Activated T-cell treated with anti-CD3 and anti-CD28 coated beads, Interleukin-2, amount 50 U/mL, for 1 hour (primary cell): ENCODE data around the gene ATP6AP1.
A peak's percentile ranks its signal among the peaks of the same experiment; 100 is the strongest.

Experiments used
- DNase-seq: peaks from one replicate; pipeline ENCODE4 v3.0.0-alpha.2; 2020

ATP6AP1 gene

GRCh38 chrX:154431341-154431740, 2.9 kb downstream of the ATP6AP1 start:
- no peak for DNase-seq

GRCh38 chrX:154432210-154432609, 3.7 kb downstream of the ATP6AP1 start:
- no peak for DNase-seq

DNA sequence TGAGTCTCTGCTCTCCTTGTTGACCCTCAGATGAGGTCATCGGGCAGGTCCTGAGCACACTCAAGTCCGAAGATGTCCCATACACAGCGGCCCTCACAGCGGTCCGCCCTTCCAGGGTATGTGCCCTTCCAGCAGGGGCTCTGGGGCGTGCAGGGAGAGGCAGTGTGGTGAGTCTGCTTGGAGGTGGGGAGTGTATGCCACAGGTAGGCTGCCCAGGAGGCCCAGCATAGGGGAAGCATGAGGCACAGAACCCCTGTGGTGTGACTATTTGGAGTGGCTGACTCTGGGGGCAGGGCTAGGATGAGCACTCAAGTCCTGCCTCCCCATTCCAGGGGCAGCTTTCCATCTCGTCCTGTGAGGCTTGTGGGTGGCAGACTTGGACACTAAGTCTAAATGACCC, 5.1 kb downstream of the ATP6AP1 start:
- DNase-seq, result no peak

DNA sequence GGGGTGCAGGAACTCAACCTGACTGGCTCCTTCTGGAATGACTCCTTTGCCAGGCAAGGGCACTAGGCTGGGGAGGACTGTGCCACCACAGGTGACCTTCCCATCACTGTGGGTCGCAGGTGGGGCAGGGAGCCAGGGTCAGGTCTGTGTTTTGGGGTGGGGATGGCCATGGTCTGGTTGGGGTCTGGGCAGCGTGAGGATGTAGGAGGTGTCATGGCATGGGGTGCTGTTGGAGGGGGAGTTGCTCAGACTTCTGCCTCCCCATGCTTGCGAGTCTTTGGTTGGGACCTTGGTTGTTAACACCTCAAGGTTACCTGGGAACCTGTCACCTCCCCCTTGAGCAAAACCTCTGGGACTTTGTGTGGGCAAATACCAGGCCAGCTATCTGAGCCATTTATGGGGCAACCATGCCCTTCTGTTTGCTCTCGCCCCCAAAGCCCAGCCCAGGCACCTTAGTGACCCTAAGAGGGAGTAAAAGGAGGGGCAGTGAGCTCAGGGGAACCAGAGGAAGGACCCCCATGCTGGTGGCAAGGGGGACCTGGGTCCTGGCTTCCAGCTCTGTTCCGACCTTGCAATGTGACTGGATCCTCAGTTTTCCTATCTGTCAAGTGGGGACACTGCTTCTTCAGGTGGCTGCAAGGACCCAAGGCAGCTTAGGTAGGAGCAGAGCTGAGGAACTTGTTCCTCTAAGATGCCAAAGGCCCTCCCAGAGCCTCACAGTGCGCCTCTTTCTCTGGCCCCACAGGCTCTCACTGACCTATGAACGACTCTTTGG, 6.1 kb downstream of the ATP6AP1 start:
- no peak for DNase-seq

DNA sequence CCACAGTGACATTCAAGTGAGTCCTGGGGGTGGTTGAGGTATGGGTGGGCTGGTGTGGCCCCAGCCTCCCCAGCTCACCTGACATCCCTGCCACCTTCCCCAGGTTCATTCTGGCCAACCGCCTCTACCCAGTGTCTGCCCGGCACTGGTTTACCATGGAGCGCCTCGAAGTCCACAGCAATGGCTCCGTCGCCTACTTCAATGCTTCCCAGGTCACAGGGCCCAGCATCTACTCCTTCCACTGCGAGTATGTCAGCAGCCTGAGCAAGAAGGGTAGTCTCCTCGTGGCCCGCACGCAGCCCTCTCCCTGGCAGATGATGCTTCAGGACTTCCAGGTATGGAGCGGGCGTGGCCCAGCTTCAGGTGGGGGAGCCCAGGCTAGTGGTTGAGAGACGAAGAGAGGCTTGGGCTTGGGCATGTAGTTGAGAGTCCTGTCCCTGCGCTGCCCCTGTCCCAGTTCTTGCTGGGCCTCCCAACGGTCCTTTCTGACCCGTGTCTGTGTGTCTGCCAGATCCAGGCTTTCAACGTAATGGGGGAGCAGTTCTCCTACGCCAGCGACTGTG, 6.8 kb downstream of the ATP6AP1 start:
- DNase-seq, result no peak

GRCh38 chrX:154436374-154436982, 8.0 kb downstream of the ATP6AP1 start:
- peak; percentile 67 for DNase-seq

- no peak for DNase-seq
These were observed 8.7 kb downstream of the ATP6AP1 start, which contains the start of gene GDI1 for GRCh38 chrX:154436983-154437752. Gene GDI1 (plus strand): TSS chrX:154437154. CDS start chrX:154437255, 101 bp downstream.

GRCh38 chrX:154437971-154438893, 9.8 kb downstream of the ATP6AP1 start:
- no peak for DNase-seq

DNA sequence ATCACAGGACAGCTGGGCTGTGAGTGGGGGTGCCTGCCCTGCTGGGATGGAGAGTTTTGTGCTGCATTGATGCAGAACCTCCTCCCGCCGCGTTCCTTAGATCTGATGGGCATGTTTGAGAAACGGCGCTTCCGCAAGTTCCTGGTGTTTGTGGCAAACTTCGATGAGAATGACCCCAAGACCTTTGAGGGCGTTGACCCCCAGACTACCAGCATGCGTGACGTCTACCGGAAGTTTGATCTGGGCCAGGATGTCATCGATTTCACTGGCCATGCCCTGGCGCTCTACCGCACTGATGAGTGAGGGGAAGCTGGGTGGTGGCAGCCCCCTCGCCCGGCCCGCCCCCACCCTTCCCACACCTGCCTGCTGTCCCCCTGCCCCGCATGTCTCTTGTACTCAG, 11.4 kb downstream of the ATP6AP1 start:
- no peak for DNase-seq

DNA sequence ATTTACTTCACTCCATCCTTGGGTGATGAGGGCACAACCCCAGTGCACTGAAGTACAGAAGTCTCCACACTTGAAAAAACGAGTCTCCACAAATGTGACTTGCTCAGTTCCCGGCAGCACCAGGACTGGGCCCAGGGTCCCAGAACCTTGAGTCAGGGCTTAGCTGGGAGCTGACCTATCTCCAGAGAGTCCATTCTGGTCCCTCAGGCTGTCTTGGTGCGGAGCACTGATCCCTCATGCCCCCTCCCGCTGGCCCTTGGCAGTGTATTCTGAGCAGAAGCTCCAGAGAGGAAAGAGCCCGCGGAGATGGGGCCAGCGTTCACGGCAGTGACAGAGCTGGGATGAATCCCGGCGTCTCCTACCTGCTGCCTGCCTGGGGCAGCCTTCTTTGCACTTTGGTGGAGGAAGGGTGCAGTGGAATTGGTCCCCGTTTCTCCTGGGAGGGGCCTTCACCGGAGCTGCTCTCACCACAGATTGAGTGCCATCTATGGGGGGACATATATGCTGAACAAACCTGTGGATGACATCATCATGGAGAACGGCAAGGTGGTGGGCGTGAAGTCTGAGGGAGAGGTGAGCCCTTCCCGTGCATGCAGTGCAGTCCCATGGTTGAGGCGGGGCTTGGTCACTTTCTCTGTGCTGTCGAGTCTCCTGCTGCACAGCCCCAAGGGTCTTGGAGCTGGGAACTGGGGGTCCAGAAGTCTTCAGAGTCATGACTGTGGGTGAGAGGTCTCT, 12.3 kb downstream of the ATP6AP1 start:
- DNase-seq, result no peak

DNA sequence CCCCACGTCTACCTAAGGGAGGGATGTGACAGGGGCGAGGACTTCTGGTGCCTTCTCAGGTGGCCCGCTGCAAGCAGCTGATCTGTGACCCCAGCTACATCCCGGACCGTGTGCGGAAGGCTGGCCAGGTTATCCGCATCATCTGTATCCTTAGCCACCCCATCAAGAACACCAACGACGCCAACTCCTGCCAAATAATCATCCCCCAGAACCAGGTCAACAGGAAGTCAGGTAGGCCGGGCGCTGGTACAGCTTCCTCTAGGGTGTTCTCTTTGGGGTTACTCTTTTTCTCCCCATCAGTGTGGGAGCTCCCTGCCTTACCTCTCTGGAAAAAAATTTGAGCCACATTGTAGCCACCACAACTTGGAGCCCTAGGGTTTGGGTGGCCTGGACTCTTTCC, 13.1 kb downstream of the ATP6AP1 start:
- no peak for DNase-seq

DNA sequence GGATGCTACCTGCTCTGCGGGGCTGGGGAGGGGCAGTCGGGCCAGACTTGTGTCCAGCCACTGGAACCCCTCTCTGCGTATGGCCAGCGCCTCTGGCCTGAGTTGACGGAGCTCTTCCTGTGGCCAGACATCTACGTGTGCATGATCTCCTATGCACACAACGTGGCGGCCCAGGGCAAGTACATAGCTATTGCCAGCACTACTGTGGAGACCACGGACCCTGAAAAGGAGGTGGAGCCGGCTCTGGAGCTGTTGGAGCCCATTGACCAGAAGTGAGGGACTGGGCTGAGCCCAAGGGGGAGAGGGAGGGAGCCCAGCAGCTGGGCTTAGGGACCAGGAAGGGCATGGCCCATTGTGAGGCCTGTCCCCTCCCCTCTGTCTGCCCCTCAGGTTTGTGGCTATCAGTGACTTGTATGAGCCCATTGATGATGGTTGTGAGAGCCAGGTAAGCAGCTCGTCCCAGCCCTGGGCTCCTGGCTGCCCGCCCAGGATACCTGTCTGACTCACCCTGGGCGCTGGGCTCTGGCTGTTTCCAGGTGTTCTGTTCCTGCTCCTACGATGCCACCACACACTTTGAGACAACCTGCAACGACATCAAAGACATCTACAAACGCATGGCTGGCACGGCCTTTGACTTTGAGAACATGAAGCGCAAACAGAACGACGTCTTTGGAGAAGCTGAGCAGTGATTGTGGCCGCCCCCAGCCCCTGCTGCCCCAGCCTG, 13.7 kb downstream of the ATP6AP1 start:
- no peak for DNase-seq

- DNase-seq, result no peak
These were observed 15.0 kb downstream of the ATP6AP1 start for GRCh38 chrX:154443479-154443910.

DNA sequence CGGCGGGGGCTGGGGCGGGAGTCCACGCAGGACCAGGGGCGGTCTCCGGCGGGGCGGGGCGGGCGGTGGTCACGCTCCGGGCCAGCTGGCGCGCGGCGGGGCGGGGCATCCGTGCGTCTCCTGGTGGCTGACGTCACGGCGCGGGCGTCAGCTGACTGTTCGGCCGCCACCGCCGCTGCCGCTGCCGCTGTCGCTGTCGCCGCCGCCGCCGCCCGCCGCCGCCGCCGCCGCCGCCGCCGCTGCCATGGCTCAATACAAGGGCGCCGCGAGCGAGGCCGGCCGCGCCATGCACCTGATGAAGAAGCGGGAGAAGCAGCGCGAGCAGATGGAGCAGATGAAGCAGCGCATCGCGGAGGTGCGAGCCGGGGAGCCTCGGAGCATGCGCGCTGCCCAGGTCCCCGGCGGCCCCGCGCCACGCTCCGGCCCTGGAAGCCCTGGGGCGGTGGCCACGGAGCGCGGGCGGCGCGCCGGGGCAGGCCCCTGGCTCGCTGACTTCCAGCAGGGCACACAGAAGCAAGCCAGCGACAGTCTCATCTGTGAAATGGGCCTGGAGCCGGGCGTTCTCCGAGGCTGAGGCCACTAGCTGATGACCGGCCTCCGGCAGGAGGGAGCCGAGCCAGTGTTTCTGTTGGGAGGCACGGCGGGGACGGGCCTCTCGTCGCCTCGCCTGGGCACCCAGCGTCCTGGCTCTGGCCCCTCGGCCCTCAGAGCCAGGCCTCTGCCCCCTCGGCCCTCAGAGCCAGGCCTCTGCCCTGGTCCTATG, 15.7 kb downstream of the ATP6AP1 start, which contains the start of gene FAM50A:
Gene FAM50A (plus strand): TSS at position 150 of the 763 bp plus-strand sequence. CDS start 95 bp downstream, at position 245.
- peak; percentile 72 for DNase-seq

DNA sequence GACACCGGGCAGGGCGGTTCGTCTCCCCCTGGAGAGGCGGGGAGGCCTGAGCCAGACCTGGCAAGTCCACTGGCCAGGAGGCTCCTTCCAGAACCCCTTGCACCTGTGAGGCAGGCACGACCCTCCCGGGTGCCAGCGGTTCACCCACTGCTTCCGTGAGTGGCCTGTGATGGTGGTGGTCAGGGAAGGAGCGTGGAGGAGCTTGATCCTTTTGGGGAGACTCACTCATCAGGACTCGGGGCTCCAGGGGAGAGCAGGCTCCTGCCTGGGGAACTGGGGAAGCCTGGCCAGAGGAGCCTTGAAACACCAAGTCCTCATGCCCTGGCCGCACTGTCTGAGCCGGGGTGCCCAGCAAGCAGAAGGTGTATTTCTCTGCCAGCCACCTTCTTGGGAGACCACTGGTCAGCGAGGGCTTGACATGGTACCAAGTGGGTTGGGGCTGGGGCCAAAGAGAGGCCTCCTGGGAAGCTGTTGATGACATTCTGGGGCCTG, 16.3 kb downstream of the ATP6AP1 start:
- no peak for DNase-seq

DNA sequence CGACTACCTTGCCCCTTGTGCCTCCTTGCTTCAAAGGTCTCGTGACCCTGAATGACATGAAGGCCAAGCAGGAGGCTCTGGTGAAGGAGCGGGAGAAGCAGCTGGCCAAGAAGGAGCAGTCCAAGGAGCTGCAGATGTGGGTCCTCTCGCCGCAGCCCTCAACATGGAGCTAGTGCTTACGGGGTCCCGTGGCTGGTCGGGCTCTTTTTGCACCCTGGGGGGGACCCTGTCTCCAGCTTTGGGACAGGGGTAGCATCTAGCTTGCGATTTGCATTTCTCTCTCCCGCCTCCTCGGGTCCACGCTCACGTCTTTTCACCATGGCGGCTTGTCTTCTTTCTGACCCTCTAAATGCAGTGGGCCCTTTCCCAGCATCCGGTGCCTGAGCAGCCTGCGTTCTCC, 17.3 kb downstream of the ATP6AP1 start:
- DNase-seq, result no peak

- no peak for DNase-seq
These were observed 18.0 kb downstream of the ATP6AP1 start for GRCh38 chrX:154446430-154446829.

- DNase-seq, result no peak
These were observed 20.0 kb downstream of the ATP6AP1 start for GRCh38 chrX:154448484-154448883.

GRCh38 chrX:154449618-154450017, 21.1 kb downstream of the ATP6AP1 start:
- no peak for DNase-seq

- DNase-seq, result no peak
These were observed 21.8 kb downstream of the ATP6AP1 start for GRCh38 chrX:154450312-154450711.
